ENCODE results near the gene SLC66A3.

DNA sequence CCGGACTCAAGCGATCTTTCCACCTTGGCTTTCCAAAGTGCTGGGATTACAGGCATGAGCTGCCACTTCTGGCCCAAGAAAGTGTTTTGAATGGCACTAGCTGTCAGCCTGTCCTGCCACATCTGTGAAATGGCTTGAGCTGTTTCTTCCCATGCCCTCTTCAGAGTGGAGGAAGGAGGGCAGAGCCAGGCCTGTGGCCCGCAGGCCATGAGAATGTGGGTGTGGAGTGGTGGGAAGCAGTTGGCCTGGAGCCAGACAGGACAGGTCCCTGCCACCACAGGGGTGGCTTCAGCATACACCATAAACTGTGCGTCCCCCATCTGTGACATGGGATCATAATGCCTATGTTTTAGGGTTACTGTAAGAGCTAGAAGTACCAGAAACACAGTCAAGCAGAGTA lies 6.5 kb downstream of the SLC66A3 start:
- TF ChIP-seq, protein P1, sequence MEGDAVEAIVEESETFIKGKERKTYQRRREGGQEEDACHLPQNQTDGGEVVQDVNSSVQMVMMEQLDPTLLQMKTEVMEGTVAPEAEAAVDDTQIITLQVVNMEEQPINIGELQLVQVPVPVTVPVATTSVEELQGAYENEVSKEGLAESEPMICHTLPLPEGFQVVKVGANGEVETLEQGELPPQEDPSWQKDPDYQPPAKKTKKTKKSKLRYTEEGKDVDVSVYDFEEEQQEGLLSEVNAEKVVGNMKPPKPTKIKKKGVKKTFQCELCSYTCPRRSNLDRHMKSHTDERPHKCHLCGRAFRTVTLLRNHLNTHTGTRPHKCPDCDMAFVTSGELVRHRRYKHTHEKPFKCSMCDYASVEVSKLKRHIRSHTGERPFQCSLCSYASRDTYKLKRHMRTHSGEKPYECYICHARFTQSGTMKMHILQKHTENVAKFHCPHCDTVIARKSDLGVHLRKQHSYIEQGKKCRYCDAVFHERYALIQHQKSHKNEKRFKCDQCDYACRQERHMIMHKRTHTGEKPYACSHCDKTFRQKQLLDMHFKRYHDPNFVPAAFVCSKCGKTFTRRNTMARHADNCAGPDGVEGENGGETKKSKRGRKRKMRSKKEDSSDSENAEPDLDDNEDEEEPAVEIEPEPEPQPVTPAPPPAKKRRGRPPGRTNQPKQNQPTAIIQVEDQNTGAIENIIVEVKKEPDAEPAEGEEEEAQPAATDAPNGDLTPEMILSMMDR (IDR thresholded peaks at IDR 0.05; ENCODE audit: low read depth, low read length, missing input control), result no peak
- TF ChIP-seq, protein P2, sequence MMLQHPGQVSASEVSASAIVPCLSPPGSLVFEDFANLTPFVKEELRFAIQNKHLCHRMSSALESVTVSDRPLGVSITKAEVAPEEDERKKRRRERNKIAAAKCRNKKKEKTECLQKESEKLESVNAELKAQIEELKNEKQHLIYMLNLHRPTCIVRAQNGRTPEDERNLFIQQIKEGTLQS (IDR thresholded peaks at IDR 0.05), result no peak
- no peak for TF ChIP-seq SP1 (IDR thresholded peaks at IDR 0.05)
- no peak for TF ChIP-seq GABPA (IDR thresholded peaks at IDR 0.05 in 1 of 2, conservative IDR thresholded peaks at IDR 0.05 in 1 of 2)
- TF ChIP-seq HNF4G (IDR thresholded peaks at IDR 0.05), result no peak
- TF ChIP-seq, protein P3, sequence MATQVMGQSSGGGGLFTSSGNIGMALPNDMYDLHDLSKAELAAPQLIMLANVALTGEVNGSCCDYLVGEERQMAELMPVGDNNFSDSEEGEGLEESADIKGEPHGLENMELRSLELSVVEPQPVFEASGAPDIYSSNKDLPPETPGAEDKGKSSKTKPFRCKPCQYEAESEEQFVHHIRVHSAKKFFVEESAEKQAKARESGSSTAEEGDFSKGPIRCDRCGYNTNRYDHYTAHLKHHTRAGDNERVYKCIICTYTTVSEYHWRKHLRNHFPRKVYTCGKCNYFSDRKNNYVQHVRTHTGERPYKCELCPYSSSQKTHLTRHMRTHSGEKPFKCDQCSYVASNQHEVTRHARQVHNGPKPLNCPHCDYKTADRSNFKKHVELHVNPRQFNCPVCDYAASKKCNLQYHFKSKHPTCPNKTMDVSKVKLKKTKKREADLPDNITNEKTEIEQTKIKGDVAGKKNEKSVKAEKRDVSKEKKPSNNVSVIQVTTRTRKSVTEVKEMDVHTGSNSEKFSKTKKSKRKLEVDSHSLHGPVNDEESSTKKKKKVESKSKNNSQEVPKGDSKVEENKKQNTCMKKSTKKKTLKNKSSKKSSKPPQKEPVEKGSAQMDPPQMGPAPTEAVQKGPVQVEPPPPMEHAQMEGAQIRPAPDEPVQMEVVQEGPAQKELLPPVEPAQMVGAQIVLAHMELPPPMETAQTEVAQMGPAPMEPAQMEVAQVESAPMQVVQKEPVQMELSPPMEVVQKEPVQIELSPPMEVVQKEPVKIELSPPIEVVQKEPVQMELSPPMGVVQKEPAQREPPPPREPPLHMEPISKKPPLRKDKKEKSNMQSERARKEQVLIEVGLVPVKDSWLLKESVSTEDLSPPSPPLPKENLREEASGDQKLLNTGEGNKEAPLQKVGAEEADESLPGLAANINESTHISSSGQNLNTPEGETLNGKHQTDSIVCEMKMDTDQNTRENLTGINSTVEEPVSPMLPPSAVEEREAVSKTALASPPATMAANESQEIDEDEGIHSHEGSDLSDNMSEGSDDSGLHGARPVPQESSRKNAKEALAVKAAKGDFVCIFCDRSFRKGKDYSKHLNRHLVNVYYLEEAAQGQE (IDR thresholded peaks at IDR 0.05), result no peak
- no peak for TF ChIP-seq RAD21 (IDR thresholded peaks at IDR 0.05)
- TF ChIP-seq JUND (IDR thresholded peaks at IDR 0.05), result no peak
- no peak for TF ChIP-seq TAF1 (conservative IDR thresholded peaks at IDR 0.05)
- TF ChIP-seq, protein P4, sequence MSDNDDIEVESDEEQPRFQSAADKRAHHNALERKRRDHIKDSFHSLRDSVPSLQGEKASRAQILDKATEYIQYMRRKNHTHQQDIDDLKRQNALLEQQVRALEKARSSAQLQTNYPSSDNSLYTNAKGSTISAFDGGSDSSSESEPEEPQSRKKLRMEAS (IDR thresholded peaks at IDR 0.05), result no peak
- TF ChIP-seq NR2F2 (IDR thresholded peaks at IDR 0.05), result no peak
- TF ChIP-seq, protein P5, sequence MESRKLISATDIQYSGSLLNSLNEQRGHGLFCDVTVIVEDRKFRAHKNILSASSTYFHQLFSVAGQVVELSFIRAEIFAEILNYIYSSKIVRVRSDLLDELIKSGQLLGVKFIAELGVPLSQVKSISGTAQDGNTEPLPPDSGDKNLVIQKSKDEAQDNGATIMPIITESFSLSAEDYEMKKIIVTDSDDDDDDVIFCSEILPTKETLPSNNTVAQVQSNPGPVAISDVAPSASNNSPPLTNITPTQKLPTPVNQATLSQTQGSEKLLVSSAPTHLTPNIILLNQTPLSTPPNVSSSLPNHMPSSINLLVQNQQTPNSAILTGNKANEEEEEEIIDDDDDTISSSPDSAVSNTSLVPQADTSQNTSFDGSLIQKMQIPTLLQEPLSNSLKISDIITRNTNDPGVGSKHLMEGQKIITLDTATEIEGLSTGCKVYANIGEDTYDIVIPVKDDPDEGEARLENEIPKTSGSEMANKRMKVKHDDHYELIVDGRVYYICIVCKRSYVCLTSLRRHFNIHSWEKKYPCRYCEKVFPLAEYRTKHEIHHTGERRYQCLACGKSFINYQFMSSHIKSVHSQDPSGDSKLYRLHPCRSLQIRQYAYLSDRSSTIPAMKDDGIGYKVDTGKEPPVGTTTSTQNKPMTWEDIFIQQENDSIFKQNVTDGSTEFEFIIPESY (IDR thresholded peaks at IDR 0.05), result no peak
- TF ChIP-seq EGR1 (IDR thresholded peaks at IDR 0.05; ENCODE audit: low read depth in 2 of 2), result no peak
- TF ChIP-seq RXRA (IDR thresholded peaks at IDR 0.05), result no peak
